ENCODE results near the gene LPCAT1.

LPCAT1 gene

GRCh38 chr5:1551426-1552301 is 27.9 kb upstream of the LPCAT1 start:
- Histone ChIP-seq H3K9ac (ENCODE audit: low read length) (no peak overlapping the region), H3K4me3 (ENCODE audit: low read length) (no peak overlapping the region), H3K36me3 (ENCODE audit: control insufficient read depth, insufficient read depth, low read length) (no peaks in the 10 kb centered on the region), H3K9me3 (ENCODE audit: control insufficient read depth, low read length) (no peaks in the 10 kb centered on the region), H3K4me1 (ENCODE audit: control insufficient read depth, insufficient read depth, low read length) (peaks cover 4% of the 10 kb centered on the region), H3K27me3 (ENCODE audit: control insufficient read depth, insufficient read depth, low read length) (no peaks in the 10 kb centered on the region)

GRCh38 chr5:1550287-1551076 is 26.7 kb upstream of the LPCAT1 start:
- no peak overlapping the region for H3K9ac ChIP-seq (ENCODE audit: low read length)
- H3K36me3 ChIP-seq (ENCODE audit: control insufficient read depth, insufficient read depth, low read length), result no peaks in the 10 kb centered on the region
- no peak overlapping the region for H3K4me3 ChIP-seq (ENCODE audit: low read length)

GRCh38 chr5:1549475-1550030 is 25.8 kb upstream of the LPCAT1 start:
- Histone ChIP-seq H3K27me3 (ENCODE audit: control insufficient read depth, insufficient read depth, low read length) (no peaks in the 10 kb centered on the region), H3K9me3 (ENCODE audit: control insufficient read depth, low read length) (no peaks in the 10 kb centered on the region), H3K4me3 (ENCODE audit: low read length) (no peak overlapping the region), H3K36me3 (ENCODE audit: control insufficient read depth, insufficient read depth, low read length) (no peaks in the 10 kb centered on the region), H3K4me1 (ENCODE audit: control insufficient read depth, insufficient read depth, low read length) (no peaks in the 10 kb centered on the region), H3K9ac (ENCODE audit: low read length) (no peak overlapping the region)

More at GRCh38 chr5:1550287-1551076, 26.7 kb upstream of the LPCAT1 start:
- peaks cover 4% of the 10 kb centered on the region for H3K4me1 ChIP-seq (ENCODE audit: control insufficient read depth, insufficient read depth, low read length)
- no peaks in the 10 kb centered on the region for H3K9me3 ChIP-seq (ENCODE audit: control insufficient read depth, low read length)
- H3K27me3 ChIP-seq (ENCODE audit: control insufficient read depth, insufficient read depth, low read length), result no peaks in the 10 kb centered on the region

GRCh38 chr5:1548702-1549474 is 25.1 kb upstream of the LPCAT1 start:
- H3K9me3 ChIP-seq (ENCODE audit: control insufficient read depth, low read length), result no peaks in the 10 kb centered on the region
- H3K4me1 ChIP-seq (ENCODE audit: control insufficient read depth, insufficient read depth, low read length), result no peaks in the 10 kb centered on the region
- H3K4me3 ChIP-seq (ENCODE audit: low read length), result no peak overlapping the region
- no peaks in the 10 kb centered on the region for H3K27me3 ChIP-seq (ENCODE audit: control insufficient read depth, insufficient read depth, low read length)
- H3K36me3 ChIP-seq (ENCODE audit: control insufficient read depth, insufficient read depth, low read length), result no peaks in the 10 kb centered on the region
- H3K9ac ChIP-seq (ENCODE audit: low read length), result no peak overlapping the region

DNA sequence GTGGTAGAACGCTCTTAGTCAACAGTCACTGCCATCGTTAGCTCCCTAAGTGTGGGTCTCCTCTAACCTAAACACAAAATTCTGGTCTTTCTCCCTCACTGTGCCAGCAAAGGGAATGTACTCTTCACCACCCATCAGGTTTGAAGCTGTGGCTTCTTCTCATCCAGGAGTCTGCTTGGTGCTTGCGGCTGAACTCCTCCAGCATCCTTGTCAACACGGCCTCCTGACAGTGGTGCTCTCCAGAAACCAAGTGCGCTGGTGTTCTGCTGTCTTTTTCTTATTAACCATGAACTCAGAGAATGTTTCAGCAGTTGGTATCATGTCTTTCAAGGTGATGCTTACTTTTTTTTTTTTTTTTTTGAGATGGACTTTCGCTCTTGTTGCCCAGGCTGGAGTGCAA is 23.9 kb upstream of the LPCAT1 start:
- no peak overlapping the region for H3K4me3 ChIP-seq (ENCODE audit: low read length)
- H3K27me3 ChIP-seq (ENCODE audit: control insufficient read depth, insufficient read depth, low read length), result no peaks in the 10 kb centered on the region
- H3K36me3 ChIP-seq (ENCODE audit: control insufficient read depth, insufficient read depth, low read length), result no peaks in the 10 kb centered on the region
- H3K9me3 ChIP-seq (ENCODE audit: control insufficient read depth, low read length), result no peaks in the 10 kb centered on the region
- H3K9ac ChIP-seq (ENCODE audit: low read length), result no peak overlapping the region
- no peaks in the 10 kb centered on the region for H3K4me1 ChIP-seq (ENCODE audit: control insufficient read depth, insufficient read depth, low read length)

- no peaks in the 10 kb centered on the region for H3K36me3 ChIP-seq (ENCODE audit: control insufficient read depth, insufficient read depth, low read length)
- H3K9me3 ChIP-seq (ENCODE audit: control insufficient read depth, low read length), result no peaks in the 10 kb centered on the region
- no peak overlapping the region for H3K4me3 ChIP-seq (ENCODE audit: low read length)
- no peaks in the 10 kb centered on the region for H3K27me3 ChIP-seq (ENCODE audit: control insufficient read depth, insufficient read depth, low read length)
- H3K9ac ChIP-seq (ENCODE audit: low read length), result no peak overlapping the region
- H3K4me1 ChIP-seq (ENCODE audit: control insufficient read depth, insufficient read depth, low read length), result no peaks in the 10 kb centered on the region
Measured at GRCh38 chr5:1547236-1547635, 23.5 kb upstream of the LPCAT1 start.

DNA sequence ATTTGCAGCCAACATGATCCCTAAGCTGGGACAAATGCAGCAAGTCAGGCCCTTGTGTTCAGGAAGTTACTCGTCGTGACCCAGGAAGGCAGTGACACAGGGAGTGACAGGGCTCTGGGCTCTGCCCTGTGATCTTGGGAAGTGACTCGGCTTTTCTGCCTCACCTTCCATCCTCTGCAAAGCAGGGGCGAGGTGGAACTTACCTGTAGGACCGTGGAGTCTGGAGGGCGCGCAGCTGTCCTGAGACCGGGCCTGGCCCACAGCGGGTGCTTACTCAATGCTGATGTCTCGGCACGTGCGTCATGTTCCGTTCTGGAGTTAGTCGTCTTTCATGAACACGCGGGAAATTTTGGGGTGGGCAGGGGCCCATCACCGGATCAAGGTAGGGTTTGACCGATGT is 22.8 kb upstream of the LPCAT1 start:
- H3K27me3 ChIP-seq (ENCODE audit: control insufficient read depth, insufficient read depth, low read length), result no peaks in the 10 kb centered on the region
- no peaks in the 10 kb centered on the region for H3K4me1 ChIP-seq (ENCODE audit: control insufficient read depth, insufficient read depth, low read length)
- H3K9me3 ChIP-seq (ENCODE audit: control insufficient read depth, low read length), result no peaks in the 10 kb centered on the region
- no peaks in the 10 kb centered on the region for H3K36me3 ChIP-seq (ENCODE audit: control insufficient read depth, insufficient read depth, low read length)
- H3K9ac ChIP-seq (ENCODE audit: low read length), result no peak overlapping the region
- H3K4me3 ChIP-seq (ENCODE audit: low read length), result no peak overlapping the region

DNA sequence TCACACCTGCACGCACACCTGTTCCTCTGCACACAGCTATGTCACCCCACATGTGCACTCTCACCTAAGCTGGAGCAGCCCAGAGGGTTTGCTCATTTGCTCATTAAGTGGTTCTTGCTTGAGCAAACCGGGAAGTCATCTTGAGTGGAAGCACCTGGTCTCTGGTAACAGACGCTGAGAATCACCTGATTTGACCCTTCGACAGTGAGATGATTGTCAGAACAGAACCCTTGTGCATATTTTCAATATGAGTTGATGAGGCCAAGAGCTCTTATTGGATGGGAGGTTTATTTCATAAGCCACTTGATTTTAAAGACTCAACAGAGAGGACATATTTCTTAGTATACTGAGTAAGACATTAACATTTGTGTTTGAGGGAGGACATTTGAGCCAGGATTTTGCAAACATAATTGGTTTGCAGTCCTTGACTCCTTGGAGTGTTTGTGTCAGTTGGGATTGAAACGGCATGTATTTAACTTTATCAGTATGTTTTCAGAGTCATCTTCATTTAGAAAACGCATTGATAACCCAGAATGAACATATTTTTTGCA is 22.1 kb upstream of the LPCAT1 start:
- H3K4me1 ChIP-seq (ENCODE audit: control insufficient read depth, insufficient read depth, low read length), result no peaks in the 10 kb centered on the region
- no peaks in the 10 kb centered on the region for H3K9me3 ChIP-seq (ENCODE audit: control insufficient read depth, low read length)
- H3K4me3 ChIP-seq (ENCODE audit: low read length), result no peak overlapping the region
- no peaks in the 10 kb centered on the region for H3K36me3 ChIP-seq (ENCODE audit: control insufficient read depth, insufficient read depth, low read length)
- no peak overlapping the region for H3K9ac ChIP-seq (ENCODE audit: low read length)
- no peaks in the 10 kb centered on the region for H3K27me3 ChIP-seq (ENCODE audit: control insufficient read depth, insufficient read depth, low read length)

- no peaks in the 10 kb centered on the region for H3K27me3 ChIP-seq (ENCODE audit: control insufficient read depth, insufficient read depth, low read length)
- H3K9me3 ChIP-seq (ENCODE audit: control insufficient read depth, low read length), result no peaks in the 10 kb centered on the region
- H3K36me3 ChIP-seq (ENCODE audit: control insufficient read depth, insufficient read depth, low read length), result no peaks in the 10 kb centered on the region
Measured at GRCh38 chr5:1545126-1545804, 21.5 kb upstream of the LPCAT1 start.

DNA sequence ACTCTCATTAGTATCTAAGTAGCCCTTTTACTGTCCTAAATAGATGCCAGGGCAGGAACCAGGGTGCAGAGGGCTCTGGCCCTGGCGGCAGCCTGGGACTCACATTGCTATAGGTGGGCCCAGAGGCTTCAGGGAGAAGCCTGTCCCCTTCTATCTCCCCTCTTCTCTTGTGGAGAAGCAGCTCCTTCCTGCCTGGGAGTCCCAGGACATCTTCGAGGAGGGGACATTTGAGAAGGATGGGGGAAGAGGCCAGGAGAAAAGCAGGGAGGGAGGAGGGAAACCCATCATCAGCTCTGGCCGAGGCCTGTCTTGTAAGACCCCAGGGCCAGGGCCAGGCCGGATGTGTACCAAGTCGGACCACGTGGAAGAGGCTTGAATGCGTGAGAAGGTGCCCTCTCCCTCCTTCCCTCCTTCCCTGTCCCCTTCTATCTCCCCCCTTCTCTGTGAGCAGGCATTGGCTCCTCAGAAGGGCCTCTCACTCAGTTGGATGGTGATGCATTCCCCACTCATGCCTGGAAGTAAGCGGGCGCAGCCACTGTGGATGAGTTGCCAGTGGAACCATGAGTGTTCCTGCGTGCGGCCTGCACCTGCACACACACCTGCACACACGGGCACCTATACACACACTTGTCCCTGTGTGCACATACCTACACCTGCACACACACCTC is 20.7 kb upstream of the LPCAT1 start:
- H3K9me3 ChIP-seq (ENCODE audit: control insufficient read depth, low read length), result no peaks in the 10 kb centered on the region
- H3K4me3 ChIP-seq (ENCODE audit: low read length), result no peak overlapping the region
- H3K36me3 ChIP-seq (ENCODE audit: control insufficient read depth, insufficient read depth, low read length), result no peaks in the 10 kb centered on the region
- H3K27me3 ChIP-seq (ENCODE audit: control insufficient read depth, insufficient read depth, low read length), result no peaks in the 10 kb centered on the region
- no peaks in the 10 kb centered on the region for H3K4me1 ChIP-seq (ENCODE audit: control insufficient read depth, insufficient read depth, low read length)
- no peak overlapping the region for H3K9ac ChIP-seq (ENCODE audit: low read length)

More at GRCh38 chr5:1545126-1545804, 21.5 kb upstream of the LPCAT1 start:
- Histone ChIP-seq H3K4me1 (ENCODE audit: control insufficient read depth, insufficient read depth, low read length) (no peaks in the 10 kb centered on the region), H3K4me3 (ENCODE audit: low read length) (no peak overlapping the region), H3K9ac (ENCODE audit: low read length) (no peak overlapping the region)
